HEK293T (cell line): ENCODE data around the gene ITGB2.

ENCODE experiments used
- FOXK2 ChIP-seq: fragments of 450-650 bp; IDR thresholded peaks from 2 replicates; pipeline ENCODE4 v1.6.1; 2016; ENCODE audit warnings: mild to moderate bottlenecking
- PKNOX1 ChIP-seq: fragments of 450-650 bp; IDR thresholded peaks from 2 replicates; pipeline ENCODE4 v1.6.1; 2016

DNA sequence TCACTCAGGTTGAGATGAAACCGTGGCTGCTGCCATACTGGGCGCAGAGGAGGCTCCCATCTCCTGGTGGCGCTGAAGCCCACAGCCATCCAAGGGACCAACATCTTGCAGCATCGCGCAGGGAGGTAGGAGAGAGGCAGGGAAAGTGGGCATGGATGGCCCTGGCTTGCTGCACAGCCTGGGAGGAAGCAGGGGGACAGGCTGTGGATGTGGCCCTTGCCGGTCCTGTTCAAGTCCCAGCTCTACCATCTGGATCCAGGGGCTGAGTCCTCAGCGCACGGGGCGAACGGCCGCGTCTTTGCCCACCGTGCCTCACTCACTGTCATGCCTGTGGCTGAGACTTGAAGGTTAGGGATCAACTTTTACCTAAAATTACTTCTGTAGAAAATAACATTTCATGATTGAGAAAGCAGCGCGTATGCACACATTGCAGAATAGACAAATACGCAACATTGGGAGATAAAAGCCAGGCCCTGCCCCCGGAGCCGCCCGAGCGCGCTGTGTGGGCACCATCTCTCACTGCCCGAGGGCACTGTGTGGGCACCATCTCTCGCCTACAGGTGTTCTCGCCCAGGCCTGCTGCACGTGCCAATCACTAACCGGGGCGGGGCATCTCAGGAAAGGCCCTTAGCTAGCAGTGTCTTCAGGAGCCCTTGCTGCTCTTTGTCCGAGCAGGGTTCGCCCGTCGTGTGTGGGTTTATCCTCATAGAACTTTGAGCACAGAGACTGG, 30.7 kb upstream of the ITGB2 start:
- TF ChIP-seq PKNOX1 (no peak), FOXK2 (no peak)
